GM18499 (cell line): ENCODE data around the gene DNAJB1.

Source experiments
- ATAC-seq: cut with Tn5 transposase; IDR thresholded peaks from one replicate; pipeline ENCODE4 v1.9.1; 2021; ENCODE audit warnings: moderate number of reproducible peaks; ENCODE audit not compliant: insufficient read depth, unreplicated experiment

The DNAJB1 gene

GRCh38 chr19:14502334-14503092 is 15.7 kb downstream of the DNAJB1 start:
- ATAC-seq, result no peak

GRCh38 chr19:14497228-14497921 is 20.8 kb downstream of the DNAJB1 start:
- no peak for ATAC-seq

GRCh38 chr19:14496834-14497227 is 21.4 kb downstream of the DNAJB1 start:
- no peak for ATAC-seq

- no peak for ATAC-seq
Observed at GRCh38 chr19:14496029-14496833, 22.0 kb downstream of the DNAJB1 start, which contains the start of gene GIPC1. TSS of gene GIPC1 (minus strand) at chr19:14496127. CDS start at chr19:14482976, 13,151 bp downstream.

GRCh38 chr19:14495672-14496028 is 22.5 kb downstream of the DNAJB1 start:
- ATAC-seq, result no peak

GRCh38 chr19:14494910-14495671 is 23.1 kb downstream of the DNAJB1 start:
- no peak for ATAC-seq

- no peak for ATAC-seq
Observed at GRCh38 chr19:14494411-14494810, 23.8 kb downstream of the DNAJB1 start.

- ATAC-seq, result no peak
Observed at GRCh38 chr19:14492756-14493337, 25.4 kb downstream of the DNAJB1 start.

- no peak for ATAC-seq
Observed at GRCh38 chr19:14487370-14488125, 30.6 kb downstream of the DNAJB1 start.

GRCh38 chr19:14482172-14482941 is 35.8 kb downstream of the DNAJB1 start:
- no peak for ATAC-seq

- ATAC-seq, result no peak
Observed at GRCh38 chr19:14480700-14481079, 37.5 kb downstream of the DNAJB1 start.

GRCh38 chr19:14479975-14480699 is 38.1 kb downstream of the DNAJB1 start:
- no peak for ATAC-seq

- no peak for ATAC-seq
Observed at GRCh38 chr19:14479309-14479974, 38.8 kb downstream of the DNAJB1 start.

- ATAC-seq, result no peak
Observed at GRCh38 chr19:14478113-14478545, 40.1 kb downstream of the DNAJB1 start.

- ATAC-seq, result no peak
Observed at GRCh38 chr19:14477418-14478112, 40.6 kb downstream of the DNAJB1 start.

- no peak for ATAC-seq
Observed at GRCh38 chr19:14476673-14477401, 41.4 kb downstream of the DNAJB1 start.
